Keratinocyte (primary cell): ENCODE measurements around the gene VPS13D. TPM values are rescaled to one million over a fixed set of nuclear protein-coding genes. Genes with fewer than 3 reads are reported as not detected.

ENCODE experiments used
- DNase-seq: peaks from one replicate; pipeline ENCODE4 v3.0.0-alpha.2; 2011; ENCODE audit warnings: low read depth, missing footprints, low spot score
- FAIRE-seq: peaks from 2 replicates; lab custom pipeline; 2011; peaks lifted over from hg19 to GRCh38; lab: Jason Lieb, UNC
- H2AFZ ChIP-seq: 2 replicates; pipeline ENCODE4 v1.6.0; 2012; ENCODE audit warnings: low read length, control low read depth, inconsistent platforms; ENCODE audit not compliant: control insufficient read depth
- H3K27ac ChIP-seq: 2 replicates; pipeline ENCODE4 v1.5.1; 2011; ENCODE audit warnings: low read length; ENCODE audit not compliant: control insufficient read depth, insufficient read depth
- H3K27me3 ChIP-seq: 3 replicates; pipeline ENCODE4 v1.6.0; 2011; ENCODE audit warnings: low read length; ENCODE audit not compliant: control insufficient read depth, insufficient read depth; ENCODE audit errors: extremely low read depth
- H3K36me3 ChIP-seq, 2 experiments: 2 replicates in 1 of 2; 3 replicates in 1 of 2; pipeline ENCODE4 v1.5.1; 2011; ENCODE audit warnings: low read length in 2 of 2, mild to moderate bottlenecking in 1 of 2; ENCODE audit not compliant: control insufficient read depth in 2 of 2, insufficient read depth in 2 of 2; ENCODE audit errors: extremely low read depth in 1 of 2
- H3K4me1 ChIP-seq: 3 replicates; pipeline ENCODE4 v1.5.1; 2011; ENCODE audit warnings: low read length; ENCODE audit not compliant: control insufficient read depth, insufficient read depth; ENCODE audit errors: extremely low read depth
- H3K4me2 ChIP-seq: 3 replicates; pipeline ENCODE4 v1.6.0; 2011; ENCODE audit warnings: low read depth, low read length; ENCODE audit not compliant: control insufficient read depth, insufficient read depth; ENCODE audit errors: extremely low read depth
- H3K4me3 ChIP-seq, 3 experiments: fragments of 200-600 bp in 1 of 3; sonication (generic) in 1 of 3; 2 replicates in 2 of 3; 3 replicates in 1 of 3; pipeline ENCODE4 v1.5.1; 2011 to 2016; ENCODE audit warnings: low read length in 3 of 3, mild to moderate bottlenecking in 3 of 3, control low read depth in 2 of 3, inconsistent platforms in 1 of 3, low read depth in 1 of 3, mixed read lengths in 1 of 3, mixed run types in 1 of 3, moderate library complexity in 1 of 3; ENCODE audit not compliant: control insufficient read depth in 2 of 3, insufficient read depth in 2 of 3; ENCODE audit errors: extremely low read depth in 1 of 3
- H3K79me2 ChIP-seq: 2 replicates; pipeline ENCODE4 v1.6.0; 2012; ENCODE audit warnings: low read length; ENCODE audit not compliant: control insufficient read depth, insufficient read depth
- H3K9ac ChIP-seq: 3 replicates; pipeline ENCODE4 v1.6.0; 2011; ENCODE audit warnings: low read length; ENCODE audit not compliant: control insufficient read depth, insufficient read depth; ENCODE audit errors: extremely low read depth
- H3K9me1 ChIP-seq: 3 replicates; pipeline ENCODE4 v1.6.0; 2011; ENCODE audit warnings: low read length; ENCODE audit not compliant: control insufficient read depth, insufficient read depth; ENCODE audit errors: extremely low read depth
- H3K9me3 ChIP-seq: 2 replicates; pipeline ENCODE4 v1.5.1; 2012; ENCODE audit warnings: low read depth, low read length; ENCODE audit not compliant: control insufficient read depth
- H4K20me1 ChIP-seq: 3 replicates; pipeline ENCODE4 v1.6.0; 2011; ENCODE audit warnings: low read length; ENCODE audit not compliant: control insufficient read depth, insufficient read depth; ENCODE audit errors: extremely low read depth
- EZH2 ChIP-seq: IDR thresholded peaks from one replicate; pipeline ENCODE4 v1.6.1; 2012; ENCODE audit warnings: inconsistent platforms, mild to moderate bottlenecking, low read length, moderate library complexity
- dilution Hi-C: fragments of 300-500 bp; cut with MboI; formaldehyde crosslinking; loops from one replicate; pipeline ENCODE4 v1.7.0; 2020; ENCODE audit warnings: low sequenced_read_pairs; ENCODE audit not compliant: extremely low pct_ligation_motif_present
- polyA plus RNA-seq, 5 experiments: library from polyadenylated mRNA; depleted of rRNA in 3 of 5; stranded (reverse) in 3 of 5; stranded (forward) in 1 of 5; unstranded in 1 of 5; fragments of >200 nt; gene quantifications; 1 replicate in 1 of 5; 2 replicates in 3 of 5; 3 replicates in 1 of 5; pipeline versions ENCODE4 v1.2.1 to v1.2.3, GENCODE V29; 2011 to 2012; ENCODE audit warnings: missing spikeins in 2 of 5, low read depth in 1 of 5, low replicate concordance in 1 of 5
- TF ChIP-seq, protein P1 (sequence below), 3 experiments: IDR thresholded peaks in 1 of 3; conservative IDR thresholded peaks in 1 of 3; optimal IDR thresholded peaks in 1 of 3; 2 replicates in 2 of 3; 3 replicates in 1 of 3; pipeline versions ENCODE3 to v1.5.1; 2011; ENCODE audit warnings: low read length in 3 of 3, mild to moderate bottlenecking in 3 of 3, moderate library complexity in 2 of 3, control low read depth in 1 of 3, inconsistent platforms in 1 of 3; ENCODE audit not compliant: insufficient read depth in 2 of 3; ENCODE audit errors: extremely low read depth in 1 of 3

The VPS13D gene
- polyA plus RNA-seq, 1 donor (not counting 4 experiments of a cell fraction or from before 2014, with no cell fraction given): 19.0 TPM

DNA sequence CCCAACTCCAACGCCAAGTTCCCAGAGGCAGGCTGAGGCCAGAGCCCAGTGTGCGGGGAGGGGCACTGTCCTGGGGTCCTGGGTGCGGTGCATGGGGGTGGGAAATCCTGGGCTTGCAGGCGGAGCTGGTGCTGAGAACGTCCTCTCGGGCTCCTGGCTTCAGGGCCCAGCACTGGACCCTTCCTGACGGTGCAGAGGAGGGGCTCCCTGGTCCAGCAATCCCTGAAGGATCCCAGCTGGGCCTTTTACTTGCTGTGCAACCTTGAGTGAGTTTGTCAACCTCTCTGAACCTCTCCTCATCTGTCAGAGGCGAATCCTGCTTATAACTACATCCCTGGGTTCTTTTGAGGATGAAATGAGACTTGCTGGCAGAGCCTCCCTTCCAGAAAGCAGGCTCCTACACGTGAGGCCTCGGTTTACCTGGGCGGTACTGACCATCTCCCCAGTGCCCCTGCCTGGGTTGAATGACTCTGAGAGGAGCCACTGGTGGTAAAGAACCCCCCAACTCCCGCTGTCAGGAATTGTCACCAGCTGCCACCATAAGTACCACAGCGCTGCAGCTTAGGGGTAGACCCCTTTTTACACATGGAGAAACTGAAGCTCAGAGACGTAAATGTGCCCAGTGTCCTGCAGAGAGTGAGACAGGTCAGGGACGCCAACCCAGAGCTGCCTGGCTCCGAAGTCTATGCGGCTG lies 310.9 kb downstream of the VPS13D start:
- H3K27me3 ChIP-seq: peaks cover 26% of the 10 kb centered on the region
- FAIRE-seq: no peak

DNA sequence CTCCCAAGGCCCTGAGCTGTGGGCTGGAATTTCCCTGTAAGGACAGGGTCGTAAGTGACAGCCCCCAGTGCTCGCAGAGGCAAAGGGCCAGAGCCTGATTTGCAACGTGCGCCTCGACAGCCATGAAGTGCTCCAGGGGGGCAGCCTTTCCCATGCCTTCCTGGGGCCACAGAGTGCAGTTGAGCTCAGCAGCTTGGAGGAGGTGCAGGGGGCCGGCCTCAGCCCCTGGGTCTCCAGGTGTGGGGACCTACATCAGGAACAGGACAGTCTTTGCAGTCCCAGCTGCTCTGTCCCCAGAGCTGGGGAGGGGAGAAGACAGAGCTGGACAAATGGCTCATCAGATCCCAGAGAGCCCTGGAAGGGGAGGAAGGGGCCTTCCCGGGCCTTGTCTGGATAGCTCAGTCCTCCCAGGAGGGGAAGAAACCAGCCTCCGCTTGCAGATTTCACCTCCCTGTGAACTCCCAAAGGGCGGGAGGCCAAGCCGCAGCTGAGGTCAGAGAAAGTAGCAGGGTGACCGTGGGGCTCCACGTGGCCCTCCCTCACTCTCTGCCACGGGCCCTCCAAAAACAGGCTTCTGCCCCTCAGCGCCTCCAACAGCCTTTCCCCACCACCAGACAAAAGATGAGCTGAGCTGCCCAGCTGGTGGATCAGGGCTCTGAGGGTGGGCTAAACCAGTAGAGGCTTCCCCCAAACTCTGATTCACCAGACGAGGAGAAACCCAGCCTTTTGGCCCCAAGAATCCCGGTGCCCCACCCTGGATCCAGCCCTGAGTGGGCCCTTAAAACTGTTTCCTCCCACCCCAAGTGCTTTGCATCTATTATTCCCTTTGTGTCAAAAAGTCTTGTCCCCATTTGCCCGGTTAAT lies 311.7 kb downstream of the VPS13D start:
- peaks cover 28% of the 10 kb centered on the region for H3K27me3 ChIP-seq
- no peaks in the 10 kb centered on the region for H3K9me3 ChIP-seq
- TF ChIP-seq, protein P1, sequence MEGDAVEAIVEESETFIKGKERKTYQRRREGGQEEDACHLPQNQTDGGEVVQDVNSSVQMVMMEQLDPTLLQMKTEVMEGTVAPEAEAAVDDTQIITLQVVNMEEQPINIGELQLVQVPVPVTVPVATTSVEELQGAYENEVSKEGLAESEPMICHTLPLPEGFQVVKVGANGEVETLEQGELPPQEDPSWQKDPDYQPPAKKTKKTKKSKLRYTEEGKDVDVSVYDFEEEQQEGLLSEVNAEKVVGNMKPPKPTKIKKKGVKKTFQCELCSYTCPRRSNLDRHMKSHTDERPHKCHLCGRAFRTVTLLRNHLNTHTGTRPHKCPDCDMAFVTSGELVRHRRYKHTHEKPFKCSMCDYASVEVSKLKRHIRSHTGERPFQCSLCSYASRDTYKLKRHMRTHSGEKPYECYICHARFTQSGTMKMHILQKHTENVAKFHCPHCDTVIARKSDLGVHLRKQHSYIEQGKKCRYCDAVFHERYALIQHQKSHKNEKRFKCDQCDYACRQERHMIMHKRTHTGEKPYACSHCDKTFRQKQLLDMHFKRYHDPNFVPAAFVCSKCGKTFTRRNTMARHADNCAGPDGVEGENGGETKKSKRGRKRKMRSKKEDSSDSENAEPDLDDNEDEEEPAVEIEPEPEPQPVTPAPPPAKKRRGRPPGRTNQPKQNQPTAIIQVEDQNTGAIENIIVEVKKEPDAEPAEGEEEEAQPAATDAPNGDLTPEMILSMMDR (optimal IDR thresholded peaks at IDR 0.05 in 1 of 3, IDR thresholded peaks at IDR 0.05 in 1 of 3, conservative IDR thresholded peaks at IDR 0.05 in 1 of 3; ENCODE audit: extremely low read depth in 1 of 3, insufficient read depth in 2 of 3, low read length in 3 of 3): no peak
- TF ChIP-seq EZH2: no peak
- no peak overlapping the region for H3K27ac ChIP-seq
- FAIRE-seq: no peak
- H3K4me3 ChIP-seq: no peak overlapping the region
- H3K4me2 ChIP-seq: no peak overlapping the region
- no peak overlapping the region for H2AFZ ChIP-seq
- no peak overlapping the region for H3K9ac ChIP-seq
- no peaks in the 10 kb centered on the region for H3K36me3 ChIP-seq
- H4K20me1 ChIP-seq: no peaks in the 10 kb centered on the region
- no peaks in the 10 kb centered on the region for H3K79me2 ChIP-seq
- dilution Hi-C loops: no loop called here
- DNase-seq: no peak
- no peaks in the 10 kb centered on the region for H3K9me1 ChIP-seq
- H3K4me1 ChIP-seq: no peaks in the 10 kb centered on the region

More for the DNA sequence above, 310.9 kb downstream of the VPS13D start:
- no peaks in the 10 kb centered on the region for H3K36me3 ChIP-seq
- no peaks in the 10 kb centered on the region for H3K79me2 ChIP-seq
- H2AFZ ChIP-seq: no peak overlapping the region
- DNase-seq: no peak
- H3K9me1 ChIP-seq: no peaks in the 10 kb centered on the region
- H3K4me3 ChIP-seq: no peak overlapping the region
- H3K9me3 ChIP-seq: no peaks in the 10 kb centered on the region
- H3K4me1 ChIP-seq: no peaks in the 10 kb centered on the region
- no peaks in the 10 kb centered on the region for H4K20me1 ChIP-seq
- H3K9ac ChIP-seq: no peak overlapping the region
- no peak overlapping the region for H3K27ac ChIP-seq
- H3K4me2 ChIP-seq: no peak overlapping the region
- TF ChIP-seq, protein P1 (optimal IDR thresholded peaks at IDR 0.05 in 1 of 3, IDR thresholded peaks at IDR 0.05 in 1 of 3, conservative IDR thresholded peaks at IDR 0.05 in 1 of 3; ENCODE audit: extremely low read depth in 1 of 3, insufficient read depth in 2 of 3, low read length in 3 of 3): no peak
- no peak for TF ChIP-seq EZH2
- dilution Hi-C loops: no loop called here
